GM23338 (cell line): ENCODE data around the gene TMEM163. TPM values are rescaled to one million over a fixed set of nuclear protein-coding genes. Genes with fewer than 3 reads are reported as not detected.

Experiments used
- ATAC-seq: fragments of 200-7000 bp; cut with Tn5 transposase; 3 replicates; pipeline ENCODE4 v1.9.1; 2020
- DNase-seq: peaks from one replicate; pipeline ENCODE4 v3.0.0-alpha.2; 2015; ENCODE audit warnings: low spot score
- H2AFZ ChIP-seq: fragments of 200-600 bp; sonication (generic); 2 replicates; pipeline ENCODE4 v1.8.0; 2016; ENCODE audit warnings: antibody characterized with exemption, mild to moderate bottlenecking, moderate library complexity
- H3F3A ChIP-seq: fragments of 200-600 bp; sonication (generic); replicated peaks from 2 replicates; pipeline ENCODE4 v1.8.0; 2017; ENCODE audit warnings: antibody characterized with exemption, mixed run types, low read depth
- H3K27ac ChIP-seq: fragments of 200-600 bp; sonication (generic); 2 replicates; pipeline ENCODE4 v1.6.1; 2016; ENCODE audit warnings: low read depth
- H3K27me3 ChIP-seq: fragments of 200-600 bp; sonication (generic); 2 replicates; pipeline ENCODE4 v1.8.0; 2016; ENCODE audit warnings: mild to moderate bottlenecking, mixed run types, moderate library complexity; ENCODE audit not compliant: insufficient read depth
- H3K36me3 ChIP-seq: fragments of 200-600 bp; sonication (generic); 2 replicates; pipeline ENCODE4 v1.8.0; 2016; ENCODE audit warnings: mild to moderate bottlenecking; ENCODE audit not compliant: insufficient read depth
- H3K4me1 ChIP-seq: fragments of 200-600 bp; sonication (generic); 2 replicates; pipeline ENCODE4 v1.8.0; 2016; ENCODE audit warnings: mild to moderate bottlenecking, moderate library complexity; ENCODE audit not compliant: insufficient read depth
- H3K4me2 ChIP-seq: fragments of 200-600 bp; sonication (generic); 2 replicates; pipeline ENCODE4 v1.7.1; 2017; ENCODE audit warnings: mixed run types
- H3K4me3 ChIP-seq: fragments of 200-600 bp; sonication (generic); 2 replicates; pipeline ENCODE4 v1.6.1; 2016; ENCODE audit warnings: mixed run types
- H3K79me2 ChIP-seq: fragments of 200-600 bp; sonication (generic); replicated peaks from 2 replicates; pipeline ENCODE4 v1.8.0; 2017; ENCODE audit warnings: mild to moderate bottlenecking; ENCODE audit not compliant: insufficient read depth
- H3K9me2 ChIP-seq: fragments of 200-600 bp; sonication (generic); 2 replicates; pipeline ENCODE4 v1.8.0; 2017; ENCODE audit not compliant: insufficient read depth
- H4K20me1 ChIP-seq: fragments of 200-600 bp; sonication (generic); replicated peaks from 2 replicates; pipeline ENCODE4 v1.8.0; 2017; ENCODE audit warnings: mild to moderate bottlenecking; ENCODE audit not compliant: insufficient read depth
- H3K27ac Mint-ChIP-seq: 2 replicates; pipeline ENCODE4 v1.8.0; 2020; ENCODE audit warnings: inconsistent platforms, mild to moderate bottlenecking, moderate library complexity, mixed read lengths
- H3K27me3 Mint-ChIP-seq: 3 replicates; pipeline ENCODE4 v1.8.0; 2022; ENCODE audit warnings: low read depth, mild to moderate bottlenecking, moderate library complexity, mixed read lengths, inconsistent platforms; ENCODE audit not compliant: insufficient read depth, poor library complexity
- H3K36me3 Mint-ChIP-seq: 3 replicates; pipeline ENCODE4 v1.8.0; 2021; ENCODE audit warnings: low read depth, mild to moderate bottlenecking, inconsistent platforms, moderate library complexity, mixed read lengths
- H3K4me1 Mint-ChIP-seq: 3 replicates; pipeline ENCODE4 v1.8.0; 2020; ENCODE audit warnings: mild to moderate bottlenecking, inconsistent platforms, mixed read lengths
- H3K4me3 Mint-ChIP-seq: 3 replicates; pipeline ENCODE4 v1.8.0; 2021; ENCODE audit warnings: moderate library complexity, mild to moderate bottlenecking, inconsistent platforms, mixed read lengths
- H3K9me3 Mint-ChIP-seq: 3 replicates; pipeline ENCODE4 v1.8.0; 2020; ENCODE audit warnings: moderate library complexity, mild to moderate bottlenecking, inconsistent platforms, mixed read lengths
- CREB1 ChIP-seq: fragments of 250-450 bp; sonication (Bioruptor Pico); IDR thresholded peaks from 2 replicates; pipeline ENCODE4 v1.5.0; 2020; ENCODE audit warnings: low read depth, mild to moderate bottlenecking, moderate library complexity
- EZH2 ChIP-seq: fragments of 200-600 bp; sonication (generic); IDR thresholded peaks from one replicate; pipeline ENCODE4 v1.8.0; 2017; ENCODE audit warnings: antibody characterized with exemption, mild to moderate bottlenecking, low read depth; ENCODE audit not compliant: unreplicated experiment
- JUNB ChIP-seq: IDR thresholded peaks from one replicate; pipeline ENCODE4 v1.6.1; 2016; ENCODE audit warnings: antibody characterized with exemption; ENCODE audit not compliant: unreplicated experiment
- NANOG ChIP-seq: IDR thresholded peaks from 2 replicates; pipeline ENCODE4 v1.6.1; 2016; ENCODE audit warnings: antibody characterized with exemption, borderline replicate concordance
- long read RNA-seq: library from polyadenylated mRNA; unstranded; transcript quantifications from one replicate; pipeline ENCODE4 v2.0.0, GENCODE V29; 2020; ENCODE audit not compliant: unreplicated experiment
- polyA plus RNA-seq: library from polyadenylated mRNA; unstranded; fragments of >200 nt; fragmentation: Nextera tagmentation; extraction: Ambion mirVana; gene quantifications from 2 replicates; pipeline ENCODE4 v1.2.1, GENCODE V29; 2016
- total RNA-seq: library from RNA; depleted of rRNA; stranded (reverse); fragments of >200 nt; shearing (Covaris generic); gene quantifications from 2 replicates; pipeline ENCODE4 v1.2.3, GENCODE V29; 2014; rRNA removed
- TF ChIP-seq, protein P1 (sequence below), 2 experiments: fragments of 200-600 bp in 1 of 2; sonication (generic) in 1 of 2; conservative IDR thresholded peaks; 2 replicates each; pipeline versions ENCODE4 v1.5.1 to v1.6.1; 2016 to 2017; ENCODE audit warnings: antibody characterized with exemption in 2 of 2, low read depth in 2 of 2, mild to moderate bottlenecking in 2 of 2, moderate library complexity in 1 of 2
- TF ChIP-seq, protein P2 (sequence below): fragments of 250-450 bp; sonication (Bioruptor Pico); IDR thresholded peaks from 2 replicates; pipeline ENCODE4 v1.5.0; 2020; ENCODE audit warnings: mild to moderate bottlenecking, moderate library complexity
- TF ChIP-seq, protein P3 (sequence below): IDR thresholded peaks from one replicate; pipeline ENCODE4 v1.6.1; 2018; ENCODE audit warnings: antibody characterized with exemption; ENCODE audit not compliant: unreplicated experiment

Gene TMEM163
- total RNA-seq: 0.85 and 1.1 TPM in 2 replicates
- 1.3 and 1.8 TPM in 2 replicates for polyA plus RNA-seq
- long read RNA-seq, partial matches to known transcripts: 0 of 2 reads
- long read RNA-seq, other reads (novel, unspliced or antisense): 2 of 2 reads

DNA sequence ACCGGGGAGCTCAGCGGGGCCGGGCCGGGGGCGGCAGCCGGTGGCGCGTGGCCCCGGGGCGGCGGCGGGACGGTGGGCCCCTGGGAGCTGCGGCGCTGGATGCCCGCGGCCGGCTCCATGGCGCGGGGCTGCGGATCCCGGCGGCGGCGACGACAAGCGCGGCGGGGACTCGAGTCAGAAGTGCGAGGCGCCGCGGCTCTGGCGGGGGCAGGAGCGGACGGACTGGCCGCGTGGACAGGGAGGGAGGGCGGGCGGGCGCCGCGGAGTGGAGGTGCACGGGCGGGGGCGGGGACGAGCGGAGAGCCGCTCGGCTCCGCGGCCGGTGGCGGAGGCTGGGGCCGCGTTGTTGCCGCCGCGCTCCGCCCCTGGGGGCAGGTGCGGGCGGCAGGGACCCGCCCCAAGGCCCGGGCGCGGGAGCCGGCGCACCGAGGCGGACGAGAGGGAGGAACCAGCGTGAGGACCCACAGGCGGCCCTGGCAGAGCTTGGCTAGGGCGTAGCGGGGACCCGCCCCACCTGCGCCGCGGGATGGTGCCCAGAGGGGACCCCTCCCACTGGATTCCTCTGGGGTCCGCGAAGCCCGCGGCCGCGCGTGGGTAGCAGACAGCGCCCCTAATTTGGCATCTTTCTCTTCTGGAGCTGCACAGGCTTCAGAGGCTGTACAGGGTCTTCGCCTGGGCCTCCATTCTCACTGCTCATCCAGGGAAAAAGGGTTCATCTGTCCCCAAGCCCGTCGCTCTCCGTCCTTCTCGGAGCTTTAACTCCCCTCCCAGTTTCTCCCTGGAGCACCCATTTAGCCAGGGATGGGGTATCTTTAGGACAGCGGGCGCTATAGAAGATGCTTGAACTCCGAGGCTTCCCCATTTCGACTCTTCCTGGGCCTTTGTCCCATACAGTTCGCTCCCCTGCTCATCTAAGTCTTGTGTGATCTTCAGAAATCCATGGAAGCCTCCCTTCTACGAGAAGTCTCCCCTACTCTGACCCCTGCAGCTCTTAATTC is at the start of gene TMEM163:
Gene TMEM163 (minus strand): TSS at position 184 of the 998 bp plus-strand sequence.
- Mint-ChIP-seq H3K27ac (no peak within 1 kb of the TSS), H3K4me1 (peaks cover 26% of the 10 kb centered on the region), H3K9me3 (no peaks in the 10 kb centered on the region), H3K4me3 (peak within 1 kb of the TSS; percentile 83), H3K27me3 (peaks cover 44% of the 10 kb centered on the region), H3K36me3 (no peaks in the 10 kb centered on the region; the same call in 2 of the 3 replicates)
- Histone ChIP-seq H3K4me1 (peaks cover 18% of the 10 kb centered on the region), H3K27me3 (peaks cover 67% of the 10 kb centered on the region), H2AFZ (peak within 1 kb of the TSS; percentile 98), H3K4me2 (peak within 1 kb of the TSS; percentile 95), H4K20me1 (no peaks in the 10 kb centered on the region), H3F3A (no peaks in the 10 kb centered on the region), H3K9me2 (no peaks in the 10 kb centered on the region), H3K4me3 (peak within 1 kb of the TSS; percentile 85), H3K27ac (no peak within 1 kb of the TSS), H3K79me2 (no peaks in the 10 kb centered on the region), H3K36me3 (no peaks in the 10 kb centered on the region)
- peak; percentile 70 for DNase-seq
- peak; percentile 71 for TF ChIP-seq EZH2
- TF ChIP-seq, protein P1, sequence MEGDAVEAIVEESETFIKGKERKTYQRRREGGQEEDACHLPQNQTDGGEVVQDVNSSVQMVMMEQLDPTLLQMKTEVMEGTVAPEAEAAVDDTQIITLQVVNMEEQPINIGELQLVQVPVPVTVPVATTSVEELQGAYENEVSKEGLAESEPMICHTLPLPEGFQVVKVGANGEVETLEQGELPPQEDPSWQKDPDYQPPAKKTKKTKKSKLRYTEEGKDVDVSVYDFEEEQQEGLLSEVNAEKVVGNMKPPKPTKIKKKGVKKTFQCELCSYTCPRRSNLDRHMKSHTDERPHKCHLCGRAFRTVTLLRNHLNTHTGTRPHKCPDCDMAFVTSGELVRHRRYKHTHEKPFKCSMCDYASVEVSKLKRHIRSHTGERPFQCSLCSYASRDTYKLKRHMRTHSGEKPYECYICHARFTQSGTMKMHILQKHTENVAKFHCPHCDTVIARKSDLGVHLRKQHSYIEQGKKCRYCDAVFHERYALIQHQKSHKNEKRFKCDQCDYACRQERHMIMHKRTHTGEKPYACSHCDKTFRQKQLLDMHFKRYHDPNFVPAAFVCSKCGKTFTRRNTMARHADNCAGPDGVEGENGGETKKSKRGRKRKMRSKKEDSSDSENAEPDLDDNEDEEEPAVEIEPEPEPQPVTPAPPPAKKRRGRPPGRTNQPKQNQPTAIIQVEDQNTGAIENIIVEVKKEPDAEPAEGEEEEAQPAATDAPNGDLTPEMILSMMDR (conservative IDR thresholded peaks at IDR 0.05; ENCODE audit: low read depth in 2 of 2): no peak
- peak; percentile 75 for ATAC-seq

DNA sequence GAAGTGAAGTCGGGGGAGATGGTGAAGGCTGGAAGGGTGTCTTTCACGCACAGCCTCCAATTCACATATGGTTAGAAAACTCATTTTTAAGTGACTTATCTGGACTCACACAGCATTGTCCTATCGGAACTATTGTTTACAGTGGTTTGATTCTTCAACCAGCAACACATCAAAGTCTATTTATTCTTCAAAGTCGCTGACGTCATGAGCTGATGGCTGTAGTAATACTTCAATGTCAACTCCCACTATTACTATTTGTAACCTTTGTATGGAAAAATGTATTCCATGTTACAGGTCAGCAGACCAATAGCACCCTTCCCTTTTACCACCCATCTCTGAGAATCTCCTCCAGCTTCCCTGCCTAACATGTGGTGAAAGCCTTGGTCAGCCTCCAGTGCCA is 47.8 kb upstream of the TMEM163 start:
- no peak for ATAC-seq
- Histone ChIP-seq H3K4me3 (no peak overlapping the region), H4K20me1 (no peaks in the 10 kb centered on the region), H3K27ac (no peak overlapping the region), H3F3A (no peaks in the 10 kb centered on the region), H3K27me3 (no peaks in the 10 kb centered on the region), H3K4me2 (no peak overlapping the region), H3K79me2 (no peaks in the 10 kb centered on the region), H3K4me1 (peaks cover 10% of the 10 kb centered on the region; the same call in 1 of the 2 replicates), H3K36me3 (no peaks in the 10 kb centered on the region; the same call in 1 of the 2 replicates), H3K9me2 (no peaks in the 10 kb centered on the region), H2AFZ (no peak overlapping the region)
- Mint-ChIP-seq H3K9me3 (peaks cover 11% of the 10 kb centered on the region; the same call in 1 of the 3 replicates), H3K4me1 (no peaks in the 10 kb centered on the region), H3K27ac (no peak overlapping the region), H3K27me3 (no peaks in the 10 kb centered on the region), H3K4me3 (no peak overlapping the region), H3K36me3 (peaks cover 3% of the 10 kb centered on the region; the same call in 1 of the 3 replicates)
- DNase-seq: no peak
- TF ChIP-seq, protein P2, sequence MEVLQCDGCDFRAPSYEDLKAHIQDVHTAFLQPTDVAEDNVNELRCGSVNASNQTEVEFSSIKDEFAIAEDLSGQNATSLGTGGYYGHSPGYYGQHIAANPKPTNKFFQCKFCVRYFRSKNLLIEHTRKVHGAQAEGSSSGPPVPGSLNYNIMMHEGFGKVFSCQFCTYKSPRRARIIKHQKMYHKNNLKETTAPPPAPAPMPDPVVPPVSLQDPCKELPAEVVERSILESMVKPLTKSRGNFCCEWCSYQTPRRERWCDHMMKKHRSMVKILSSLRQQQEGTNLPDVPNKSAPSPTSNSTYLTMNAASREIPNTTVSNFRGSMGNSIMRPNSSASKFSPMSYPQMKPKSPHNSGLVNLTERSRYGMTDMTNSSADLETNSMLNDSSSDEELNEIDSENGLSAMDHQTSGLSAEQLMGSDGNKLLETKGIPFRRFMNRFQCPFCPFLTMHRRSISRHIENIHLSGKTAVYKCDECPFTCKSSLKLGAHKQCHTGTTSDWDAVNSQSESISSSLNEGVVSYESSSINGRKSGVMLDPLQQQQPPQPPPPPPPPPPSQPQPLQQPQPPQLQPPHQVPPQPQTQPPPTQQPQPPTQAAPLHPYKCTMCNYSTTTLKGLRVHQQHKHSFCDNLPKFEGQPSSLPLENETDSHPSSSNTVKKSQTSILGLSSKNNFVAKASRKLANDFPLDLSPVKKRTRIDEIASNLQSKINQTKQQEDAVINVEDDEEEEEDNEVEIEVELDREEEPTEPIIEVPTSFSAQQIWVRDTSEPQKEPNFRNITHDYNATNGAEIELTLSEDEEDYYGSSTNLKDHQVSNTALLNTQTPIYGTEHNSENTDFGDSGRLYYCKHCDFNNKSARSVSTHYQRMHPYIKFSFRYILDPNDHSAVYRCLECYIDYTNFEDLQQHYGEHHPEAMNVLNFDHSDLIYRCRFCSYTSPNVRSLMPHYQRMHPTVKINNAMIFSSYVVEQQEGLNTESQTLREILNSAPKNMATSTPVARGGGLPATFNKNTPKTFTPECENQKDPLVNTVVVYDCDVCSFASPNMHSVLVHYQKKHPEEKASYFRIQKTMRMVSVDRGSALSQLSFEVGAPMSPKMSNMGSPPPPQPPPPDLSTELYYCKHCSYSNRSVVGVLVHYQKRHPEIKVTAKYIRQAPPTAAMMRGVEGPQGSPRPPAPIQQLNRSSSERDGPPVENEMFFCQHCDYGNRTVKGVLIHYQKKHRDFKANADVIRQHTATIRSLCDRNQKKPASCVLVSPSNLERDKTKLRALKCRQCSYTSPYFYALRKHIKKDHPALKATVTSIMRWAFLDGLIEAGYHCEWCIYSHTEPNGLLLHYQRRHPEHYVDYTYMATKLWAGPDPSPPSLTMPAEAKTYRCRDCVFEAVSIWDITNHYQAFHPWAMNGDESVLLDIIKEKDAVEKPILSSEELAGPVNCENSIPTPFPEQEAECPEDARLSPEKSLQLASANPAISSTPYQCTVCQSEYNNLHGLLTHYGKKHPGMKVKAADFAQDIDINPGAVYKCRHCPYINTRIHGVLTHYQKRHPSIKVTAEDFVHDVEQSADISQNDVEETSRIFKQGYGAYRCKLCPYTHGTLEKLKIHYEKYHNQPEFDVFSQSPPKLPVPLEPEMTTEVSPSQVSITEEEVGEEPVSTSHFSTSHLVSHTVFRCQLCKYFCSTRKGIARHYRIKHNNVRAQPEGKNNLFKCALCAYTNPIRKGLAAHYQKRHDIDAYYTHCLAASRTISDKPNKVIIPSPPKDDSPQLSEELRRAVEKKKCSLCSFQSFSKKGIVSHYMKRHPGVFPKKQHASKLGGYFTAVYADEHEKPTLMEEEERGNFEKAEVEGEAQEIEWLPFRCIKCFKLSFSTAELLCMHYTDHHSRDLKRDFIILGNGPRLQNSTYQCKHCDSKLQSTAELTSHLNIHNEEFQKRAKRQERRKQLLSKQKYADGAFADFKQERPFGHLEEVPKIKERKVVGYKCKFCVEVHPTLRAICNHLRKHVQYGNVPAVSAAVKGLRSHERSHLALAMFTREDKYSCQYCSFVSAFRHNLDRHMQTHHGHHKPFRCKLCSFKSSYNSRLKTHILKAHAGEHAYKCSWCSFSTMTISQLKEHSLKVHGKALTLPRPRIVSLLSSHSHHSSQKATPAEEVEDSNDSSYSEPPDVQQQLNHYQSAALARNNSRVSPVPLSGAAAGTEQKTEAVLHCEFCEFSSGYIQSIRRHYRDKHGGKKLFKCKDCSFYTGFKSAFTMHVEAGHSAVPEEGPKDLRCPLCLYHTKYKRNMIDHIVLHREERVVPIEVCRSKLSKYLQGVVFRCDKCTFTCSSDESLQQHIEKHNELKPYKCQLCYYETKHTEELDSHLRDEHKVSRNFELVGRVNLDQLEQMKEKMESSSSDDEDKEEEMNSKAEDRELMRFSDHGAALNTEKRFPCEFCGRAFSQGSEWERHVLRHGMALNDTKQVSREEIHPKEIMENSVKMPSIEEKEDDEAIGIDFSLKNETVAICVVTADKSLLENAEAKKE (CRISPR knock-in tag): no peak
- TF ChIP-seq JUNB (no peak), NANOG (no peak), CREB1 (CRISPR knock-in tag) (no peak), EZH2 (no peak)
- TF ChIP-seq, protein P3, sequence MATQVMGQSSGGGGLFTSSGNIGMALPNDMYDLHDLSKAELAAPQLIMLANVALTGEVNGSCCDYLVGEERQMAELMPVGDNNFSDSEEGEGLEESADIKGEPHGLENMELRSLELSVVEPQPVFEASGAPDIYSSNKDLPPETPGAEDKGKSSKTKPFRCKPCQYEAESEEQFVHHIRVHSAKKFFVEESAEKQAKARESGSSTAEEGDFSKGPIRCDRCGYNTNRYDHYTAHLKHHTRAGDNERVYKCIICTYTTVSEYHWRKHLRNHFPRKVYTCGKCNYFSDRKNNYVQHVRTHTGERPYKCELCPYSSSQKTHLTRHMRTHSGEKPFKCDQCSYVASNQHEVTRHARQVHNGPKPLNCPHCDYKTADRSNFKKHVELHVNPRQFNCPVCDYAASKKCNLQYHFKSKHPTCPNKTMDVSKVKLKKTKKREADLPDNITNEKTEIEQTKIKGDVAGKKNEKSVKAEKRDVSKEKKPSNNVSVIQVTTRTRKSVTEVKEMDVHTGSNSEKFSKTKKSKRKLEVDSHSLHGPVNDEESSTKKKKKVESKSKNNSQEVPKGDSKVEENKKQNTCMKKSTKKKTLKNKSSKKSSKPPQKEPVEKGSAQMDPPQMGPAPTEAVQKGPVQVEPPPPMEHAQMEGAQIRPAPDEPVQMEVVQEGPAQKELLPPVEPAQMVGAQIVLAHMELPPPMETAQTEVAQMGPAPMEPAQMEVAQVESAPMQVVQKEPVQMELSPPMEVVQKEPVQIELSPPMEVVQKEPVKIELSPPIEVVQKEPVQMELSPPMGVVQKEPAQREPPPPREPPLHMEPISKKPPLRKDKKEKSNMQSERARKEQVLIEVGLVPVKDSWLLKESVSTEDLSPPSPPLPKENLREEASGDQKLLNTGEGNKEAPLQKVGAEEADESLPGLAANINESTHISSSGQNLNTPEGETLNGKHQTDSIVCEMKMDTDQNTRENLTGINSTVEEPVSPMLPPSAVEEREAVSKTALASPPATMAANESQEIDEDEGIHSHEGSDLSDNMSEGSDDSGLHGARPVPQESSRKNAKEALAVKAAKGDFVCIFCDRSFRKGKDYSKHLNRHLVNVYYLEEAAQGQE: no peak
